ENCODE data around the gene RB1.
A peak's percentile ranks its signal among the peaks of the same experiment; 100 is the strongest.

Gene RB1

GRCh38 chr13:48303359-48304142, at the start of gene RB1:
RB1 (plus strand) TSS chr13:48303751; CDS start chr13:48303913, 162 bp downstream.
- FAIRE-seq, result no peak

- FAIRE-seq, result peak; percentile 99
Observed at GRCh38 chr13:48253849-48254248, 49.7 kb upstream of the RB1 start.

- FAIRE-seq, result no peak
Observed at GRCh38 chr13:48255090-48255489, 48.5 kb upstream of the RB1 start.

- peak; percentile 45 for FAIRE-seq
Observed at GRCh38 chr13:48255954-48256353, 47.6 kb upstream of the RB1 start.

GRCh38 chr13:48258002-48258401, 45.5 kb upstream of the RB1 start:
- peak; percentile 43 for FAIRE-seq

- FAIRE-seq, result peak; percentile 17
Observed at GRCh38 chr13:48258430-48258829, 45.1 kb upstream of the RB1 start.

- no peak for FAIRE-seq
Observed at GRCh38 chr13:48260970-48261369, 42.6 kb upstream of the RB1 start.

- no peak for FAIRE-seq
Observed at GRCh38 chr13:48263196-48263595, 40.4 kb upstream of the RB1 start.

- FAIRE-seq, result peak; percentile 33
Observed at GRCh38 chr13:48264058-48264457, 39.5 kb upstream of the RB1 start.

GRCh38 chr13:48265217-48265815, 38.2 kb upstream of the RB1 start:
- no peak for FAIRE-seq

- FAIRE-seq, result no peak
Observed at GRCh38 chr13:48266150-48266549, 37.4 kb upstream of the RB1 start.

GRCh38 chr13:48266701-48267639, 36.6 kb upstream of the RB1 start:
- FAIRE-seq, result no peak

- no peak for FAIRE-seq
Observed at GRCh38 chr13:48268019-48268418, 35.5 kb upstream of the RB1 start.

- FAIRE-seq, result no peak
Observed at GRCh38 chr13:48273346-48273745, 30.2 kb upstream of the RB1 start.

- FAIRE-seq, result no peak
Observed at GRCh38 chr13:48275507-48275906, 28.0 kb upstream of the RB1 start.

GRCh38 chr13:48278806-48279205, 24.7 kb upstream of the RB1 start:
- no peak for FAIRE-seq

- no peak for FAIRE-seq
Observed at GRCh38 chr13:48281556-48281955, 22.0 kb upstream of the RB1 start.

- no peak for FAIRE-seq
Observed at GRCh38 chr13:48291730-48292129, 11.8 kb upstream of the RB1 start.

- no peak for FAIRE-seq
Observed at GRCh38 chr13:48292650-48293049, 10.9 kb upstream of the RB1 start.

- no peak for FAIRE-seq
Observed at GRCh38 chr13:48294653-48295052, 8.9 kb upstream of the RB1 start.

- FAIRE-seq, result no peak
Observed at GRCh38 chr13:48295271-48295670, 8.3 kb upstream of the RB1 start.

- FAIRE-seq, result no peak
Observed at GRCh38 chr13:48296528-48296927, 7.0 kb upstream of the RB1 start.

GRCh38 chr13:48297131-48297786, 6.3 kb upstream of the RB1 start:
- FAIRE-seq, result no peak
